WTC11 (cell line): ENCODE data around the gene KCNJ11. TPM values are rescaled to one million over a fixed set of nuclear protein-coding genes. Genes with fewer than 3 reads are reported as not detected.

Experiments
- ATAC-seq: fragments of 200-7000 bp; cut with Tn5 transposase; 2 replicates; pipeline ENCODE4 v1.10.0; 2021; ENCODE audit warnings: mild to moderate bottlenecking, moderate library complexity
- CTCF ChIA-PET: fragments of 300-600 bp; sonication (Branson Sonifier 250); formaldehyde crosslinking; loops from one replicate; lab custom pipeline; 2021; ENCODE audit warnings: antibody characterized with exemption; lab: Charles Lee
- POLR2A ChIA-PET: fragments of 350-600 bp; sonication (Branson Sonifier 250); formaldehyde crosslinking; loops from one replicate; lab custom pipeline; 2021; ENCODE audit warnings: antibody characterized with exemption; lab: Charles Lee
- DNase-seq: peaks from one replicate; pipeline ENCODE4 v3.0.0; 2021; ENCODE audit warnings: low spot score
- H3K27ac Mint-ChIP-seq: 2 replicates; pipeline ENCODE4 v1.8.0; 2021; ENCODE audit warnings: mixed read lengths
- H3K27me3 Mint-ChIP-seq: 2 replicates; pipeline ENCODE4 v1.8.0; 2021; ENCODE audit warnings: low read depth, mild to moderate bottlenecking, moderate library complexity, mixed read lengths
- H3K36me3 Mint-ChIP-seq: 2 replicates; pipeline ENCODE4 v1.8.0; 2021; ENCODE audit warnings: mixed read lengths
- H3K4me1 Mint-ChIP-seq: 2 replicates; pipeline ENCODE4 v1.8.0; 2022; ENCODE audit warnings: mixed read lengths
- H3K4me3 Mint-ChIP-seq: 2 replicates; pipeline ENCODE4 v1.8.0; 2021; ENCODE audit warnings: mild to moderate bottlenecking, moderate library complexity, mixed read lengths
- H3K9me3 Mint-ChIP-seq: 2 replicates; pipeline ENCODE4 v1.8.0; 2021; ENCODE audit warnings: mixed read lengths
- AFF4 ChIP-seq: sonication (generic); formaldehyde crosslinking; IDR thresholded peaks from 2 replicates; pipeline ENCODE4 v1.8.1; 2023; ENCODE audit warnings: mild to moderate bottlenecking, missing genetic modification reagents, borderline replicate concordance
- ATF2 ChIP-seq: sonication (generic); formaldehyde crosslinking; IDR thresholded peaks from 2 replicates; pipeline ENCODE4 v1.8.1; 2022; ENCODE audit warnings: low read depth, missing genetic modification reagents, borderline replicate concordance
- CTCF ChIP-seq: fragments of 200-600 bp; IDR thresholded peaks from 2 replicates; pipeline ENCODE4 v1.8.0; 2022; ENCODE audit warnings: antibody characterized with exemption
- ELF4 ChIP-seq: sonication (generic); formaldehyde crosslinking; IDR thresholded peaks from 2 replicates; pipeline ENCODE4 v1.8.1; 2022; ENCODE audit warnings: low read depth, mild to moderate bottlenecking, moderate library complexity, missing genetic modification reagents
- ERG ChIP-seq: fragments of 250-450 bp; sonication (Bioruptor Pico); IDR thresholded peaks from 2 replicates; pipeline ENCODE4 v1.8.0; 2021; ENCODE audit warnings: mild to moderate bottlenecking
- ETV6 ChIP-seq: sonication (generic); formaldehyde crosslinking; IDR thresholded peaks from 2 replicates; pipeline ENCODE4 v1.8.1; 2022; ENCODE audit warnings: mild to moderate bottlenecking, missing genetic modification reagents
- MAX ChIP-seq: sonication (generic); formaldehyde crosslinking; IDR thresholded peaks from 2 replicates; pipeline ENCODE4 v1.8.0; 2022; ENCODE audit warnings: mild to moderate bottlenecking, missing genetic modification reagents
- MXD4 ChIP-seq: fragments of 250-450 bp; sonication (Bioruptor Pico); IDR thresholded peaks from 2 replicates; pipeline ENCODE4 v1.8.0; 2021; ENCODE audit warnings: mild to moderate bottlenecking, moderate library complexity, borderline replicate concordance
- SMAD3 ChIP-seq: sonication (generic); formaldehyde crosslinking; IDR thresholded peaks from 2 replicates; pipeline ENCODE4 v1.8.0; 2022; ENCODE audit warnings: missing genetic modification reagents, mild to moderate bottlenecking, borderline replicate concordance
- SP1 ChIP-seq: sonication (generic); formaldehyde crosslinking; conservative IDR thresholded peaks from 2 replicates; pipeline ENCODE4 v1.8.1; 2022; ENCODE audit warnings: missing genetic modification reagents
- ZNF219 ChIP-seq: sonication (generic); formaldehyde crosslinking; IDR thresholded peaks from 2 replicates; pipeline ENCODE4 v1.8.0; 2023; ENCODE audit warnings: missing genetic modification reagents, mild to moderate bottlenecking, borderline replicate concordance
- ZNF232 ChIP-seq: sonication (generic); formaldehyde crosslinking; IDR thresholded peaks from 2 replicates; pipeline ENCODE4 v1.8.0; 2022; ENCODE audit warnings: mild to moderate bottlenecking, missing genetic modification reagents
- total RNA-seq: library from RNA; stranded (reverse); gene quantifications from 3 replicates; pipeline ENCODE4 v1.2.3, GENCODE V29; 2021
- TF ChIP-seq, protein P1 (sequence below): sonication (generic); formaldehyde crosslinking; IDR thresholded peaks from 2 replicates; pipeline ENCODE4 v1.8.0; 2023; ENCODE audit warnings: missing genetic modification reagents, mild to moderate bottlenecking, borderline replicate concordance
- TF ChIP-seq, protein P2 (sequence below): sonication (generic); formaldehyde crosslinking; IDR thresholded peaks from 2 replicates; pipeline ENCODE4 v1.8.0; 2023; ENCODE audit warnings: missing genetic modification reagents

The KCNJ11 gene
- total RNA-seq, 1 experiment from 2014 or later, result 8.2 TPM

DNA sequence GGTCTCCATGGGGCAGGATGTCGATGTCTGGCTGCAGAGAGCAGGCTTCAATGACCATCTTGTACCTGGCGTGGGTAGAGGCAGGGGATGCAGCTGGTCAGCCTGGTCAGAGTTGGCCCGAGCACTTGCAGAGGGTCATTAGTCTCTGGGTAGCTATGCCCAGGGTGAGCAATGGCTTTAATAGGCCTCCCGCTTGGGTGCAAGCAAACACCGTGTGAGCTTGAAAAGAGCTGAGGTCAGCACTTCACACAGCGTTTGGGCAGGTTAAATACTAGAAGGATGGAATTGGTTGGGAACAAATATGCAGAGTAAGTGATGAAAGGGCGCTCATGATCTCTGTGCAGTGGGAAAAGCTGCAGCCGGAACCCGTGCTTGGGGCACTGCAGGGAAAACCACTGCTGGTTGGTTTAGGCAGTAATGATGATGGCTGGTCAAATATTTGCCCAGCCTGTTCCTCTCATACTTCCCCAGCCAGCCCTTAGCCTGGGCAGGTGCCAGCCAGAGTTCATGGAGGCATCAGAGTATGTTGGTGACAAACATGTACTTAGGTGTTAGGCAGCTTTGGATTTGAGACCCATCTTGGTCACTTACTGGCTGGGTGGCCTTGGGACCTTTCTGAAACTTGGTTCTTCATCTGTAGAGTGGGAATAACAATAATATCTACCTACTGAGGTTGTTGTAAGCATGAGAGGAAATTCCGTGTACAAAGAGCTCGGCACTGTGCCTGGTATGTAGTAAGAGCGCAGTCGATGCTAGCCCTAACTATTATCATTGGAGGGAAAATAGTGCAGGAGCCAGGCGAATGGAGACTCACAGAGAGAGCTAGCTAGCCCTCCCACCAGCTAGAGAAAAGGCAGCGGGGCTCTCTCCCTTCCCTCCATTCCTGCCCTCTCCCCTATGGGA is 25.2 kb upstream of the KCNJ11 start (continued):
- no peak for TF ChIP-seq SP1 (CRISPR knock-in tag)

DNA sequence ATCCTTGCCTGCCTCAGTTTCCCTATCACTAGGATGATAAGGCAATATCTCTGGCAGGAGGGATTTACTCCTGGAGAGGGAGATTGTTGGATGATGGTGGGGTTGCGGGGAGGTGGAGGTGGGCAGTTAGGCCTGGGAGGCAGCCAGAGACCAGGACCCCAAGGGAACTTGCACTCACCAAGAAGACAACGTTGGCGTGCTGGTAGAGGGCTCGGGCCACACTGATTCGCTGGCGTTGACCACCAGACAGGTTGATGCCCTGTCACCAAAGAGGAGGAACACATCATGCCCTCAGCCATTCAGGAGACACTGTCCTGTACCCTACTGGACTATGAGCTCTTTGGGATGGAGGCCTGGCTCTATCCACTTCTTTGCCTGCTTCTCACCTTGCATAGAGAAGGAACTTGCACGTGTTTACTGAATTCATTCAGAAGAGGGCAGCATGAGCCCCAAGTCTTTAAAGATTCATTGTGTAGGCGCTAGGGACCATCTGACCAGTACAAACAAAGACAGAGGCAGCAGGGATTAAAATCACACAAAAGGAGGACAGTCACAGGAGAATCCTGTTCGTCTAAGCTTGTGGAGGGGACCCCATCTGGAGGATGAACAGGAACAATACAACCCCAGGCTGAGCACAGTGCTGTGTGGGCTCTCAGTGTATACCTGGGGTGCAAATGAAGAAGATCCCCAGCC is 24.2 kb upstream of the KCNJ11 start:
- DNase-seq, result no peak
- POLR2A ChIA-PET, result no interaction called here
- no peaks in the 10 kb centered on the region for H3K36me3 Mint-ChIP-seq
- ATAC-seq, result peak; percentile 62
- H3K4me3 Mint-ChIP-seq, result no peak overlapping the region
- H3K9me3 Mint-ChIP-seq, result no peaks in the 10 kb centered on the region
- H3K4me1 Mint-ChIP-seq, result peaks cover 6% of the 10 kb centered on the region
- no peaks in the 10 kb centered on the region; the same call in 1 of the 2 replicates for H3K27me3 Mint-ChIP-seq
- no peak for TF ChIP-seq ELF4 (CRISPR knock-in tag)
- no peak for TF ChIP-seq CTCF
- TF ChIP-seq MXD4 (CRISPR knock-in tag), result no peak
- TF ChIP-seq, protein P1, sequence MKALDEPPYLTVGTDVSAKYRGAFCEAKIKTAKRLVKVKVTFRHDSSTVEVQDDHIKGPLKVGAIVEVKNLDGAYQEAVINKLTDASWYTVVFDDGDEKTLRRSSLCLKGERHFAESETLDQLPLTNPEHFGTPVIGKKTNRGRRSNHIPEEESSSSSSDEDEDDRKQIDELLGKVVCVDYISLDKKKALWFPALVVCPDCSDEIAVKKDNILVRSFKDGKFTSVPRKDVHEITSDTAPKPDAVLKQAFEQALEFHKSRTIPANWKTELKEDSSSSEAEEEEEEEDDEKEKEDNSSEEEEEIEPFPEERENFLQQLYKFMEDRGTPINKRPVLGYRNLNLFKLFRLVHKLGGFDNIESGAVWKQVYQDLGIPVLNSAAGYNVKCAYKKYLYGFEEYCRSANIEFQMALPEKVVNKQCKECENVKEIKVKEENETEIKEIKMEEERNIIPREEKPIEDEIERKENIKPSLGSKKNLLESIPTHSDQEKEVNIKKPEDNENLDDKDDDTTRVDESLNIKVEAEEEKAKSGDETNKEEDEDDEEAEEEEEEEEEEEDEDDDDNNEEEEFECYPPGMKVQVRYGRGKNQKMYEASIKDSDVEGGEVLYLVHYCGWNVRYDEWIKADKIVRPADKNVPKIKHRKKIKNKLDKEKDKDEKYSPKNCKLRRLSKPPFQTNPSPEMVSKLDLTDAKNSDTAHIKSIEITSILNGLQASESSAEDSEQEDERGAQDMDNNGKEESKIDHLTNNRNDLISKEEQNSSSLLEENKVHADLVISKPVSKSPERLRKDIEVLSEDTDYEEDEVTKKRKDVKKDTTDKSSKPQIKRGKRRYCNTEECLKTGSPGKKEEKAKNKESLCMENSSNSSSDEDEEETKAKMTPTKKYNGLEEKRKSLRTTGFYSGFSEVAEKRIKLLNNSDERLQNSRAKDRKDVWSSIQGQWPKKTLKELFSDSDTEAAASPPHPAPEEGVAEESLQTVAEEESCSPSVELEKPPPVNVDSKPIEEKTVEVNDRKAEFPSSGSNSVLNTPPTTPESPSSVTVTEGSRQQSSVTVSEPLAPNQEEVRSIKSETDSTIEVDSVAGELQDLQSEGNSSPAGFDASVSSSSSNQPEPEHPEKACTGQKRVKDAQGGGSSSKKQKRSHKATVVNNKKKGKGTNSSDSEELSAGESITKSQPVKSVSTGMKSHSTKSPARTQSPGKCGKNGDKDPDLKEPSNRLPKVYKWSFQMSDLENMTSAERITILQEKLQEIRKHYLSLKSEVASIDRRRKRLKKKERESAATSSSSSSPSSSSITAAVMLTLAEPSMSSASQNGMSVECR (CRISPR knock-in tag), result no peak
- TF ChIP-seq ATF2 (CRISPR knock-in tag), result no peak
- no peak for TF ChIP-seq ZNF219 (CRISPR knock-in tag)
- TF ChIP-seq, all 79 proteins: peak for 0
- no peak overlapping the region for H3K27ac Mint-ChIP-seq
- CTCF ChIA-PET, result interaction anchor here (0.7 to 1.9 kb wide), 7 partner anchors 9 to 176 kb away, joined by 3 to 9 read pairs (median 4); partner anchors contain the start of gene OTOG

GRCh38 chr11:17411418-17411817 is 23.0 kb upstream of the KCNJ11 start:
- Mint-ChIP-seq H3K4me3 (no peak overlapping the region), H3K9me3 (no peaks in the 10 kb centered on the region), H3K36me3 (no peaks in the 10 kb centered on the region), H3K27me3 (no peaks in the 10 kb centered on the region; the same call in 1 of the 2 replicates), H3K27ac (no peak overlapping the region), H3K4me1 (peaks cover 6% of the 10 kb centered on the region)
- ATAC-seq, result no peak
- POLR2A ChIA-PET, result no interaction called here
- no peak for DNase-seq
- CTCF ChIA-PET, result interaction anchor here (0.7 to 1.9 kb wide), 4 partner anchors 25 to 117 kb away, joined by 4 to 9 read pairs (median 4); no protein-coding TSS in a partner anchor
- TF ChIP-seq ERG (CRISPR knock-in tag), result no peak
- TF ChIP-seq MAX (CRISPR knock-in tag), result no peak
- no peak for TF ChIP-seq AFF4 (CRISPR knock-in tag)
- TF ChIP-seq SMAD3 (CRISPR knock-in tag), result no peak
- TF ChIP-seq, protein P2, sequence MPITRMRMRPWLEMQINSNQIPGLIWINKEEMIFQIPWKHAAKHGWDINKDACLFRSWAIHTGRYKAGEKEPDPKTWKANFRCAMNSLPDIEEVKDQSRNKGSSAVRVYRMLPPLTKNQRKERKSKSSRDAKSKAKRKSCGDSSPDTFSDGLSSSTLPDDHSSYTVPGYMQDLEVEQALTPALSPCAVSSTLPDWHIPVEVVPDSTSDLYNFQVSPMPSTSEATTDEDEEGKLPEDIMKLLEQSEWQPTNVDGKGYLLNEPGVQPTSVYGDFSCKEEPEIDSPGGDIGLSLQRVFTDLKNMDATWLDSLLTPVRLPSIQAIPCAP (CRISPR knock-in tag), result no peak
- TF ChIP-seq ETV6 (CRISPR knock-in tag), result no peak
- no peak for TF ChIP-seq ZNF232
